ENCODE measurements around the gene UBALD2. TPM values are rescaled to one million over a fixed set of nuclear protein-coding genes. Genes with fewer than 3 reads are reported as not detected.

Gene UBALD2
- total RNA-seq, 2 experiments from 2014 or later = 267 to 270 TPM

DNA sequence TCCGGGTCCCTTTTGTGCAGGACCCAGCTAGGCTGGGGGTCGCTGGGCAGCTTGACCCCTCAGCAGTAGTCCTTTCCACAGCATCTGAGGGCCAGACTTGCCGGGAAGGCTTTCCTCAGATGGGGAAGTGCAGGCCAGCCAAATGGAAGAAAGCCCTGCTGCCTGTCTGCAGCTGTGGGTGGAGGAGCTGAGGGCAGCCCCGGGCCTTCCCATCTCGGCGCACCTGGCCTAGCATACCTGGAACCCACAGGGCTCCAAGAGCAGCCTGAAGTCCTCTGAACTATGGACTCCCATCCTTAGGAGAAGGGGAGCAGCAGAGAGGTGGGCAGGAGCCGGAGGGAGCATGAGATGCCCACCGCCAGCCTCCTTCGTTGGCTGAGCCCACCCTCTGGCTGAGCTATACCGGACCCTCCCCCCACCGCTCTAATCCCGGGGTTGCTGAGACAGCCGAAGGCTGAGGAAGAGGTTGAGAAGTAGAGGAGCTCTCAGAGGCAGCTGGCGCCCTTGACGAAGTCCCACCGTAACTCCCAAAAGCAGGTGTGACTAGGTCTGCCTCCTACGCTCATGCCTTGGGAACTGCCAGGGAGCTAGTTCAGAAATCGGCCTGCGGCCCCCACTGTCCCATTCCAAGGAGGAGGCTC lies 13.2 kb downstream of the UBALD2 start:
- H3K27ac Mint-ChIP-seq = no peak overlapping the region
- intact Hi-C loops (cut with micrococcal nuclease) = loop anchor here (2.0 kb wide), 1 partner anchor 158 kb away; no protein-coding TSS in a partner anchor
- H3K27me3 Mint-ChIP-seq = no peaks in the 10 kb centered on the region
- DNase-seq = no peak
- ChIA-PET CTCF (interaction anchor here (0.7 to 7.4 kb wide), 21 partner anchors 7 to 265 kb away, joined by 3 to 236 read pairs (median 12); partner anchors contain the start of genes EXOC7 and UBALD2), POLR2A (interaction anchor here (1.5 to 28.3 kb wide), 4 partner anchors 9 to 174 kb away, joined by 6 to 960 read pairs (median 16); partner anchors contain the start of genes RNF157 and UBALD2)
- H3K4me3 Mint-ChIP-seq = no peak overlapping the region
- H3K36me3 Mint-ChIP-seq (ENCODE audit: low read depth) = no peaks in the 10 kb centered on the region
- ATAC-seq = no peak
- TF ChIP-seq, protein P1, sequence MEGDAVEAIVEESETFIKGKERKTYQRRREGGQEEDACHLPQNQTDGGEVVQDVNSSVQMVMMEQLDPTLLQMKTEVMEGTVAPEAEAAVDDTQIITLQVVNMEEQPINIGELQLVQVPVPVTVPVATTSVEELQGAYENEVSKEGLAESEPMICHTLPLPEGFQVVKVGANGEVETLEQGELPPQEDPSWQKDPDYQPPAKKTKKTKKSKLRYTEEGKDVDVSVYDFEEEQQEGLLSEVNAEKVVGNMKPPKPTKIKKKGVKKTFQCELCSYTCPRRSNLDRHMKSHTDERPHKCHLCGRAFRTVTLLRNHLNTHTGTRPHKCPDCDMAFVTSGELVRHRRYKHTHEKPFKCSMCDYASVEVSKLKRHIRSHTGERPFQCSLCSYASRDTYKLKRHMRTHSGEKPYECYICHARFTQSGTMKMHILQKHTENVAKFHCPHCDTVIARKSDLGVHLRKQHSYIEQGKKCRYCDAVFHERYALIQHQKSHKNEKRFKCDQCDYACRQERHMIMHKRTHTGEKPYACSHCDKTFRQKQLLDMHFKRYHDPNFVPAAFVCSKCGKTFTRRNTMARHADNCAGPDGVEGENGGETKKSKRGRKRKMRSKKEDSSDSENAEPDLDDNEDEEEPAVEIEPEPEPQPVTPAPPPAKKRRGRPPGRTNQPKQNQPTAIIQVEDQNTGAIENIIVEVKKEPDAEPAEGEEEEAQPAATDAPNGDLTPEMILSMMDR (IDR thresholded peaks at IDR 0.05) = no peak
- H3K9me3 Mint-ChIP-seq = no peaks in the 10 kb centered on the region
- peaks cover 34% of the 10 kb centered on the region for H3K4me1 Mint-ChIP-seq (ENCODE audit: low read depth)

DNA sequence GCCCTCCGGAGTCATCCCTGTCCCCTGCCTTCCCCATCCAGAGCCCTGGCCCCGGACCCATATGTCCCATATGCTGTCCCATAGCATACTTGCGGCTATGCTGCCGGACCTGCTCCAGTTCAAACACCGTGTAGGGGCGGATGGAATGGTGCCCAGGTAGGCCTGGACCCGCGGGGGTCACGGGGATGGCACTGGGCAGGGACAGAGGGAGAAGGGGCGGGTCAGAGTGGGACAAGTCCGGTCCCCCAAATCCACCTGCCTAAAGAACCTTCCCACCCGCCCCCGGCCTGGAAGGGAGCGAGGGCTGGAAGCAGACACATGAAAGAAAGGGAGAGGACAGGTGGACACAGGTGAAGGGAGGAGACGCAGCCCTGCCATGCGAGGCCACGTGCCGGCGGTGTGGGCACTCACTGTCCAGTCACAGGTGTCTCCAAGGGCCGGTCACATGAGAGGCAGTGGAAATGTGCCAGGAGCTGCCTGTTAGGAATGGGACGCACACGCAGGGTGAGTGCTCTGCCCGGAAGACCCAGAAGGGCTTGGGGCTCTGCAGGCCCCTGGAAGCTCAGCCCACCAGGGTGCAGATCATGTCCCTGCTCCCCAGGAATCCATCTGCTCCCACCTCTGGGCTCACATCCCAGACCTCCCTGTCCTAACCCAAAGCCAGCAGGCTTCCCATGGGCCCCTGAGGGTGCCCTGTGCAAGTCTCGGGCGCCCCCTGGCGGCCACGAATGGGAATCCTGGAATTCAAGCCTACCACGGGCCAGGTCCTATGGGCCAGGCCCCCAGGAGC lies 14.0 kb downstream of the UBALD2 start:
- Mint-ChIP-seq H3K27ac (no peak overlapping the region), H3K36me3 (ENCODE audit: low read depth) (no peaks in the 10 kb centered on the region), H3K27me3 (no peaks in the 10 kb centered on the region), H3K4me3 (no peak overlapping the region), H3K4me1 (ENCODE audit: low read depth) (peaks cover 26% of the 10 kb centered on the region), H3K9me3 (no peaks in the 10 kb centered on the region)
- TF ChIP-seq, protein P1 (IDR thresholded peaks at IDR 0.05) = peak; percentile 98
- ChIA-PET CTCF (interaction anchor here (0.6 to 7.4 kb wide), 83 partner anchors 7 to 386 kb away, joined by 3 to 236 read pairs (median 5); partner anchors contain the start of genes CDK3, EXOC7, FOXJ1 and SPHK1), POLR2A (interaction anchor here (0.6 to 28.3 kb wide), 14 partner anchors 10 to 175 kb away, joined by 3 to 960 read pairs (median 4); partner anchors contain the start of genes FOXJ1, RNF157 and UBALD2)
- peak; percentile 90 for DNase-seq
- intact Hi-C loops (cut with micrococcal nuclease) = loop anchor here (2.0 kb wide), 1 partner anchor 158 kb away; no protein-coding TSS in a partner anchor
- peak; percentile 85 for ATAC-seq

DNA sequence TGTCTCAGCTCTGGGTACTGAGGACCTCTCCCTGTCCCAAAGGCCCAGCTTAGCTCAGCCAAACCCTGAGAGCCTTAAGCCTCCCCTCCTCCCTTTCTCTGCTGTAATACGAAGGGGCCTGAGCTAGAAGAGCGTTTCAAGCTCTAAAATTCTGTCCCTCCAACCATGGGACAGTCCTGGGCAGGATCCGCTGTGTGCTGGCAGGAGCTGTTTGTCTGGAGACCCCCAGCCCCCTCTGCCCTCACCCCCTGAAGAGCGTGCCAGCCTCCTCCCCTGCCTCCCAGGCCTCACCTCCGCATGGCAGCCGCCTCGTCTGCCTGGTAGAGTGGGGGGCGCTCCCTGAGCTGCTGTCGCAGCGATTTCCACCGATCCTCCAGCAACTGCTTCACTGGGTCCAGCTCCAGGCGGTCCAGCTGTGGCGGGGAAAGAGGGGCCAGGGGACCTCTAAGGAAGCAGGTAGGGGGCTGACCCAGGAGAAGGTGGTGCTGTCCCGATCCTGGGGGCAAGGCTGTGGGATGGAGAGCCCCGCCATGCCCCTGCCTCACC lies 14.7 kb downstream of the UBALD2 start:
- ATAC-seq = no peak
- TF ChIP-seq, protein P1 (IDR thresholded peaks at IDR 0.05) = no peak
- Mint-ChIP-seq H3K9me3 (no peaks in the 10 kb centered on the region), H3K36me3 (ENCODE audit: low read depth) (no peaks in the 10 kb centered on the region), H3K27me3 (no peaks in the 10 kb centered on the region), H3K4me1 (ENCODE audit: low read depth) (peaks cover 20% of the 10 kb centered on the region), H3K4me3 (no peak overlapping the region), H3K27ac (no peak overlapping the region)
- POLR2A ChIA-PET = interaction anchor here (0.7 to 28.3 kb wide), 15 partner anchors 8 to 197 kb away, joined by 3 to 960 read pairs (median 4); partner anchors contain the start of genes FOXJ1, RNF157 and UBALD2
- no peak for DNase-seq
- CTCF ChIA-PET = interaction anchor here (0.6 to 7.4 kb wide), 79 partner anchors 8 to 387 kb away, joined by 3 to 236 read pairs (median 5); partner anchors contain the start of genes CDK3, EXOC7, FOXJ1 and SPHK1
- intact Hi-C loops (cut with micrococcal nuclease) = loop anchor here (2.0 kb wide), 1 partner anchor 159 kb away; no protein-coding TSS in a partner anchor

DNA sequence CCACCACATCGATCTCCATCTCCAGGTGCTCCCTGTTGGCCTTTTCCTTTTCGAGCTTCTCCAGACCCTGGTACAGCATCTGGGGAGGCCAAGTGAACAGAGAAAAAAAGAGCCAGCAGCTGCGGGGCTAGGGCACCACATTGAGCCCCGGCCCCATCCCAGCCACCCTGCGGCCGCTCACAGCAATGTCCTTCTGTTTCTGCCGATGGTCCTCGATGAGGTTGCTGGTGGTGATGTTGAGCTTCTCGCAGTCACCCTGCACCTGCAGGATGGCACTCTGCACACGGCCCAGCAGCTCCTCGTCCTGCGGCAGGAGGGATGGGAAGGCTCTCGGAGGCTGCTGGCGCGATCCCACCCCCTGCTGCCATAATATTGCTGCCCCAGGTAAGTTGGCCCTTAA lies 15.5 kb downstream of the UBALD2 start:
- Mint-ChIP-seq H3K27ac (no peak overlapping the region), H3K4me1 (ENCODE audit: low read depth) (peaks cover 15% of the 10 kb centered on the region), H3K4me3 (no peak overlapping the region), H3K9me3 (no peaks in the 10 kb centered on the region), H3K36me3 (ENCODE audit: low read depth) (no peaks in the 10 kb centered on the region), H3K27me3 (no peaks in the 10 kb centered on the region)
- DNase-seq (no peak), ATAC-seq (no peak)
- CTCF ChIA-PET = interaction anchor here (1.0 to 7.4 kb wide), 24 partner anchors 8 to 355 kb away, joined by 3 to 236 read pairs (median 10); partner anchors contain the start of genes CDK3 and UBALD2
- TF ChIP-seq, protein P1 (IDR thresholded peaks at IDR 0.05) = no peak
- intact Hi-C loops (cut with micrococcal nuclease) = no loop called here
- POLR2A ChIA-PET = interaction anchor here (0.9 to 28.3 kb wide), 9 partner anchors 9 to 198 kb away, joined by 3 to 960 read pairs (median 4); partner anchors contain the start of genes RNF157 and UBALD2

All from activated CD8-positive, alpha-beta T cell treated with anti-CD3 and anti-CD28 coated beads for 36 hours (primary cell).